CD4-positive, CD25-positive, alpha-beta regulatory T cell (primary cell): ENCODE measurements around the gene DNAJC27. TPM values are rescaled to one million over a fixed set of nuclear protein-coding genes. Genes with fewer than 3 reads are reported as not detected.
"Not testable (repeated sequence)": the region's sequence is repeated elsewhere in the genome, so short reads cannot be mapped to it uniquely, and the experiment has no call there.

Experiments
- ATAC-seq, 2 donors: fragments of 150-1000 bp; cut with Tn5 transposase; one replicate each; pipeline ENCODE4 v1.10.0; 2021; ENCODE audit warnings: low read depth in 2 of 2, moderate number of reproducible peaks in 2 of 2, moderate library complexity in 1 of 2
- DNase-seq, 3 donors: peaks; one replicate each; pipeline versions ENCODE4 v3.0.0 to v3.0.0-alpha.2; 2012 to 2022; ENCODE audit warnings: mixed read lengths in 1 of 3
- H3K27ac ChIP-seq: one replicate; pipeline ENCODE4 v1.7.0; 2013; ENCODE audit warnings: mild to moderate bottlenecking, low read length; ENCODE audit not compliant: insufficient read depth, poor library complexity, severe bottlenecking
- H3K27me3 ChIP-seq: one replicate; pipeline ENCODE4 v1.7.0; 2013; ENCODE audit warnings: low read length; ENCODE audit not compliant: control insufficient read depth, insufficient read depth
- H3K36me3 ChIP-seq: one replicate; pipeline ENCODE4 v1.7.0; 2013; ENCODE audit warnings: mild to moderate bottlenecking, low read length, moderate library complexity; ENCODE audit not compliant: control insufficient read depth, insufficient read depth
- H3K4me1 ChIP-seq: 2 replicates; pipeline ENCODE4 v1.7.0; 2013; ENCODE audit warnings: mild to moderate bottlenecking, low read length; ENCODE audit not compliant: insufficient read depth, control insufficient read depth, poor library complexity, severe bottlenecking
- H3K4me3 ChIP-seq: one replicate; pipeline ENCODE4 v1.7.0; 2013; ENCODE audit warnings: low read depth, mild to moderate bottlenecking, low read length, moderate library complexity
- H3K9me3 ChIP-seq, 2 experiments: 1 replicate in 1 of 2; 2 replicates in 1 of 2; pipeline ENCODE4 v1.7.0; 2013; ENCODE audit warnings: low read length in 2 of 2, mild to moderate bottlenecking in 1 of 2, moderate library complexity in 1 of 2; ENCODE audit not compliant: control insufficient read depth in 2 of 2
- H3K27ac Mint-ChIP-seq, 3 donors: one replicate each; pipeline ENCODE4 v1.8.0; 2020 to 2022; ENCODE audit warnings: mild to moderate bottlenecking in 3 of 3, mixed read lengths in 3 of 3, moderate library complexity in 2 of 3
- H3K27me3 Mint-ChIP-seq: one replicate; pipeline ENCODE4 v1.8.0; 2022; ENCODE audit warnings: mild to moderate bottlenecking, mixed read lengths
- H3K36me3 Mint-ChIP-seq: one replicate; pipeline ENCODE4 v1.8.0; 2020; ENCODE audit warnings: mixed read lengths
- H3K4me1 Mint-ChIP-seq, 4 donors: one replicate each; pipeline ENCODE4 v1.8.0; 2020 to 2022; ENCODE audit warnings: mixed read lengths in 4 of 4, mild to moderate bottlenecking in 1 of 4
- H3K4me3 Mint-ChIP-seq, 4 donors: one replicate each; pipeline ENCODE4 v1.8.0; 2020 to 2022; ENCODE audit warnings: mild to moderate bottlenecking in 4 of 4, mixed read lengths in 4 of 4, moderate library complexity in 3 of 4
- H3K9me3 Mint-ChIP-seq, 7 donors: one replicate each; pipeline ENCODE4 v1.8.0; 2020 to 2022; ENCODE audit warnings: mixed read lengths in 7 of 7, mild to moderate bottlenecking in 3 of 7, moderate library complexity in 2 of 7
- polyA plus RNA-seq, 4 donors: library from polyadenylated mRNA; unstranded; fragments of 300-500 nt; fragmentation: Illumina TruSeq; gene quantifications; one replicate each; pipeline ENCODE4 v1.2.3, GENCODE V29; 2021
- total RNA-seq: library from RNA; stranded (reverse); gene quantifications from one replicate; pipeline ENCODE4 v1.2.3, GENCODE V29; 2022

The DNAJC27 gene
- total and polyA plus RNA-seq, 5 donors from 2014 or later = 2.7 to 14.6 (median 5.6) TPM

DNA sequence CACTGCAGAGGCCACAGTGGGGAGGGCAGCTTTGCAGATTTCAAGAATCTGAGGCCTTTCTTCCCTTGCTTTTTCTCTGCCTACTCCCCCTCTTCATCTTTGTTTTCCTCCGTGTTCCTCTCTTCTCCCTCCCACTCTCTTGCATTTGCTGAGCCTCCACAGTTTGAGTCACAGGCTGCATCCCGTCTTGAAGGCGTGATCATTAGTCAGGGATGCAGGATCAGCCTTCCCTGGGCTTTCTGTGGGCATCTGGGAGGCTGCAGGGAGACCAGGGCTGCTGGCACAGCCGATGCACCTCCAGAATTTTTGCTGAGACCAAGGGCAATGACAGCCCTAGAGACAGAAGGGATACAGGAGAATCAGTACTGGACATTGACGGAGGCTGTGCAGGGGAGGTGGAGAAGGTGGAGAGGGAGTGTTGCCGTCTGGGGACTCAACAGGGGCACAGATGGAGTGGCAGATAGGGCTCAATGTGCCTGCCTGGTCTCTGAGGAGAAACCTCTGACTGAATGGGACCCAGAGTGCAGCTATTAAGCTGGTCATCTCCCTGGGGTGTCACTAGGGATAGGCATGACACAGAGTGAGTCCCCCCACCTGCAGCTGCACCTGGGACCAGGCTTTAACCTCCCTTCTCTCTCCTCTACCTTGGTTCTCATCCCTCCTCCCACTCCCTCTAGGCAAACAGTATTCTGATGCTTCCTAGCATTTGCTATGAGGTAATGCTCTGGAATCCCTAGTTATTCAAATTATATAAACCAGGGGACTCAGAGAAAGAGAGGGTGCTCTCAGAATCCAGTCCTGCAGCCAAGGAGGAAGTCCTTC is 29.0 kb upstream of the DNAJC27 start:
- H3K27ac Mint-ChIP-seq = peak overlapping the region in 1 of 3 donors; percentile 82
- H3K27me3 ChIP-seq = peaks cover 2% of the 10 kb centered on the region
- H3K27ac ChIP-seq = no peak overlapping the region
- no peaks in the 10 kb centered on the region for H3K9me3 Mint-ChIP-seq
- peaks cover 3% of the 10 kb centered on the region for H3K36me3 Mint-ChIP-seq
- H3K4me1 ChIP-seq = no peaks in the 10 kb centered on the region
- DNase-seq (no peak), ATAC-seq (no peak)
- H3K4me3 ChIP-seq = no peak overlapping the region
- no peak overlapping the region for H3K4me3 Mint-ChIP-seq
- peaks cover 17% of the 10 kb centered on the region for H3K27me3 Mint-ChIP-seq
- H3K9me3 ChIP-seq = no peaks in the 10 kb centered on the region
- no peaks in the 10 kb centered on the region for H3K36me3 ChIP-seq
- no peaks in the 10 kb centered on the region for H3K4me1 Mint-ChIP-seq

- no peaks in the 10 kb centered on the region for H3K9me3 ChIP-seq
- H3K4me3 Mint-ChIP-seq = no peak overlapping the region
- H3K4me1 Mint-ChIP-seq = no peaks in the 10 kb centered on the region
- H3K27ac Mint-ChIP-seq = no peak overlapping the region
- peaks cover 3% of the 10 kb centered on the region for H3K36me3 Mint-ChIP-seq
- H3K4me1 ChIP-seq = no peaks in the 10 kb centered on the region
- H3K27me3 ChIP-seq = peaks cover 2% of the 10 kb centered on the region
- H3K27me3 Mint-ChIP-seq = peaks cover 13% of the 10 kb centered on the region
- H3K4me3 ChIP-seq = no peak overlapping the region
- ATAC-seq (no peak), DNase-seq (no peak)
- H3K27ac ChIP-seq = no peak overlapping the region
- H3K36me3 ChIP-seq = no peaks in the 10 kb centered on the region
- no peaks in the 10 kb centered on the region for H3K9me3 Mint-ChIP-seq
Measured at GRCh38 chr2:25000036-25000435, 28.3 kb upstream of the DNAJC27 start.

- H3K27me3 Mint-ChIP-seq = peaks cover 20% of the 10 kb centered on the region
- H3K9me3 ChIP-seq, H3K9me3 Mint-ChIP-seq, H3K27ac Mint-ChIP-seq, DNase-seq, H3K27ac ChIP-seq, H3K4me3 ChIP-seq, H3K4me3 Mint-ChIP-seq, H3K4me1 Mint-ChIP-seq, ATAC-seq, H3K4me1 ChIP-seq, H3K36me3 Mint-ChIP-seq, H3K36me3 ChIP-seq, H3K27me3 ChIP-seq: not testable (repeated sequence)
Measured at GRCh38 chr2:24999097-24999496, 27.3 kb upstream of the DNAJC27 start.

- no peaks in the 10 kb centered on the region for H3K4me1 Mint-ChIP-seq
- DNase-seq = no peak
- H3K36me3 ChIP-seq = no peaks in the 10 kb centered on the region
- no peak overlapping the region for H3K4me3 ChIP-seq
- ATAC-seq = no peak
- no peaks in the 10 kb centered on the region for H3K4me1 ChIP-seq
- H3K27ac Mint-ChIP-seq = no peak overlapping the region
- H3K9me3 ChIP-seq = no peaks in the 10 kb centered on the region
- H3K27me3 Mint-ChIP-seq = peaks cover 43% of the 10 kb centered on the region
- no peak overlapping the region for H3K27ac ChIP-seq
- peaks cover 8% of the 10 kb centered on the region for H3K27me3 ChIP-seq
- peaks cover 0 to 1% (median 0%) of the 10 kb centered on the region in 7 donors for H3K9me3 Mint-ChIP-seq
- no peaks in the 10 kb centered on the region for H3K36me3 Mint-ChIP-seq
- no peak overlapping the region for H3K4me3 Mint-ChIP-seq
Measured at GRCh38 chr2:24994146-24994724, 22.5 kb upstream of the DNAJC27 start.

- H3K4me1 Mint-ChIP-seq = no peaks in the 10 kb centered on the region
- peaks cover 43% of the 10 kb centered on the region for H3K27me3 Mint-ChIP-seq
- H3K36me3 Mint-ChIP-seq = no peaks in the 10 kb centered on the region
- Histone ChIP-seq H3K9me3 (no peaks in the 10 kb centered on the region), H3K4me3 (no peak overlapping the region), H3K36me3 (no peaks in the 10 kb centered on the region), H3K27ac (no peak overlapping the region), H3K27me3 (peaks cover 8% of the 10 kb centered on the region), H3K4me1 (no peaks in the 10 kb centered on the region)
- ATAC-seq (no peak), DNase-seq (no peak)
- H3K9me3 Mint-ChIP-seq = peaks cover 0 to 1% (median 0%) of the 10 kb centered on the region in 7 donors
- H3K27ac Mint-ChIP-seq = no peak overlapping the region
- no peak overlapping the region for H3K4me3 Mint-ChIP-seq
Measured at GRCh38 chr2:24993406-24994145, 21.8 kb upstream of the DNAJC27 start.

DNA sequence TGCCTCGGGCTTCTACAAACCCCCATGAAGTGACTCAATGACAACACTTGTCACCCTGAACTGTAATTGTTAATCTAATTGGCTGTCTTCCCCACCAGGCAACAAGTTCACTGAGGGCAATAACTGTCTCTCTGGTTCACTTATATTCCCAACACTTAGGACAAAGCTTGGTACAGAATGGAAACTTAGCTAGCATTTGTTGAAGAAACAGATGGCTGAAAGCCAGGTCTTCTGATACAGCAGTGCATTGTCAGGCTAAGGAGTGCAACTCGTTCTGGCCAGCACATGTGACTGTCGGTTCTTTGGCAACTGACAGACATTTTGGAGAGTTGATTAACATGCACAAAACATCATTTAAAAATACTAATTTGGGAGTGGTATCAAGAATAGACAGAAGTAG is 14.6 kb upstream of the DNAJC27 start:
- no peak overlapping the region for H3K27ac ChIP-seq
- ATAC-seq (no peak), DNase-seq (no peak)
- Mint-ChIP-seq H3K27me3 (peaks cover 30% of the 10 kb centered on the region), H3K36me3 (no peaks in the 10 kb centered on the region), H3K9me3 (no peaks in the 10 kb centered on the region), H3K4me1 (peaks cover 0 to 5% (median under 1%) of the 10 kb centered on the region in 4 donors), H3K4me3 (no peak overlapping the region), H3K27ac (peak overlapping the region in 1 of 3 donors; percentile 50)
- no peaks in the 10 kb centered on the region for H3K27me3 ChIP-seq
- H3K4me3 ChIP-seq = no peak overlapping the region
- H3K9me3 ChIP-seq = no peaks in the 10 kb centered on the region
- H3K4me1 ChIP-seq = no peaks in the 10 kb centered on the region
- no peaks in the 10 kb centered on the region for H3K36me3 ChIP-seq

DNA sequence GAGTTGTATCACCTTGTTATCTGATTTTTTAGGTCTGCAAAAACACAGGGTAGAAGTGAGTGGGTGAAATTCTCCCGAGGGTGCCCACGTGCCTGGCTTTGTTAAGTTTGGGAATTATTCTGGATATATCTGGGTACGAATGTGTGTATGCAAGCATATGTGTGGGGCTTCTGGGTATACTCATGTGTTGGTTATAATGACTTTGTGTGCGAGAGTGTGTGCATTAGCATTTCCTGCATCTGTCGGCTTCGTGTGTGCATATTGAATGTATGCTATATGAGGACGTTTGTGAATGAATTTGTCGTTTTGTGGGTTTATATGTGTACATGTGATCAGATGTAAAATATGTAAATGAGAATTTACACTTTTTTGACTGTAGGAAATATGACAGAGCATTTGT is 13.8 kb upstream of the DNAJC27 start:
- H3K36me3 Mint-ChIP-seq = peaks cover under 1% of the 10 kb centered on the region

More for the DNA sequence above, 13.8 kb upstream of the DNAJC27 start:
- no peaks in the 10 kb centered on the region for H3K4me1 ChIP-seq
- ATAC-seq (no peak), DNase-seq (no peak)
- H3K27ac ChIP-seq = no peak overlapping the region
- Mint-ChIP-seq H3K27ac (no peak overlapping the region), H3K4me3 (no peak overlapping the region), H3K4me1 (peaks cover 0 to 5% (median under 1%) of the 10 kb centered on the region in 4 donors), H3K27me3 (peaks cover 25% of the 10 kb centered on the region), H3K9me3 (no peaks in the 10 kb centered on the region)
- H3K4me3 ChIP-seq = no peak overlapping the region
- no peaks in the 10 kb centered on the region for H3K27me3 ChIP-seq
- no peaks in the 10 kb centered on the region for H3K36me3 ChIP-seq
- no peaks in the 10 kb centered on the region for H3K9me3 ChIP-seq
